Measurements from ENCODE around the gene TMEM207. TPM values are rescaled to one million over a fixed set of nuclear protein-coding genes. Genes with fewer than 3 reads are reported as not detected.

TMEM207 gene
- polyA plus RNA-seq, 3 donors, result not detected

GRCh38 chr3:190401963-190402362 is 47.7 kb downstream of the TMEM207 start:
- WGBS (ENCODE audit: insufficient coverage), result 13% methylated on average over 2 of the region's 4 CpGs
- Histone ChIP-seq H3K9ac (ENCODE audit: insufficient read depth, low read length, poor library complexity, severe bottlenecking) (no peak overlapping the region), H4K20me1 (ENCODE audit: insufficient read depth, low read length) (no peaks in the 10 kb centered on the region), H3K27ac (ENCODE audit: low read depth in 1 of 2, low read length in 2 of 2) (no peak overlapping the region), H2AFZ (ENCODE audit: insufficient read depth, low read depth, low read length, poor library complexity, severe bottlenecking) (no peak overlapping the region), H3K4me1 (ENCODE audit: control insufficient read depth in 1 of 2, insufficient read depth in 2 of 2, low read length in 2 of 2) (no peaks in the 10 kb centered on the region), H3K4me2 (replicated peaks; ENCODE audit: extremely low read depth, low read length, poor library complexity, severe bottlenecking) (no peak overlapping the region), H3K79me2 (ENCODE audit: insufficient read depth, low read length) (no peaks in the 10 kb centered on the region), H3K36me3 (replicated peaks in 1 of 2; ENCODE audit: control insufficient read depth in 1 of 2, insufficient read depth in 2 of 2, low read length in 2 of 2) (no peaks in the 10 kb centered on the region), H3K27me3 (ENCODE audit: control insufficient read depth in 2 of 2, insufficient read depth in 2 of 2, low read length in 2 of 2) (peaks cover 0 to 2% of the 10 kb centered on the region in 2 donors), H3K9me3 (replicated peaks in 1 of 2; ENCODE audit: control insufficient read depth in 1 of 2, insufficient read depth in 1 of 2, low read length in 2 of 2) (no peaks in the 10 kb centered on the region), H3K4me3 (replicated peaks in 1 of 3; ENCODE audit: low read depth in 2 of 3, low read length in 3 of 3) (no peak overlapping the region)
- intact Hi-C loops (cut with micrococcal nuclease), result no loop called here
- peaks cover 0 to 2% (median 0%) of the 10 kb centered on the region in 7 donors for H3K9me3 Mint-ChIP-seq
- no peak for DNase-seq
- no peaks in the 10 kb centered on the region for H3K36me3 Mint-ChIP-seq
- TF ChIP-seq, protein P1, sequence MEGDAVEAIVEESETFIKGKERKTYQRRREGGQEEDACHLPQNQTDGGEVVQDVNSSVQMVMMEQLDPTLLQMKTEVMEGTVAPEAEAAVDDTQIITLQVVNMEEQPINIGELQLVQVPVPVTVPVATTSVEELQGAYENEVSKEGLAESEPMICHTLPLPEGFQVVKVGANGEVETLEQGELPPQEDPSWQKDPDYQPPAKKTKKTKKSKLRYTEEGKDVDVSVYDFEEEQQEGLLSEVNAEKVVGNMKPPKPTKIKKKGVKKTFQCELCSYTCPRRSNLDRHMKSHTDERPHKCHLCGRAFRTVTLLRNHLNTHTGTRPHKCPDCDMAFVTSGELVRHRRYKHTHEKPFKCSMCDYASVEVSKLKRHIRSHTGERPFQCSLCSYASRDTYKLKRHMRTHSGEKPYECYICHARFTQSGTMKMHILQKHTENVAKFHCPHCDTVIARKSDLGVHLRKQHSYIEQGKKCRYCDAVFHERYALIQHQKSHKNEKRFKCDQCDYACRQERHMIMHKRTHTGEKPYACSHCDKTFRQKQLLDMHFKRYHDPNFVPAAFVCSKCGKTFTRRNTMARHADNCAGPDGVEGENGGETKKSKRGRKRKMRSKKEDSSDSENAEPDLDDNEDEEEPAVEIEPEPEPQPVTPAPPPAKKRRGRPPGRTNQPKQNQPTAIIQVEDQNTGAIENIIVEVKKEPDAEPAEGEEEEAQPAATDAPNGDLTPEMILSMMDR (IDR thresholded peaks at IDR 0.05), result no peak
- no peak overlapping the region for H3K4me3 Mint-ChIP-seq
- H3K27me3 Mint-ChIP-seq (ENCODE audit: low read depth in 3 of 3), result peaks cover 0 to 2% (median 0%) of the 10 kb centered on the region in 3 donors
- no peaks in the 10 kb centered on the region for H3K4me1 Mint-ChIP-seq
- no peak overlapping the region for H3K27ac Mint-ChIP-seq

DNA sequence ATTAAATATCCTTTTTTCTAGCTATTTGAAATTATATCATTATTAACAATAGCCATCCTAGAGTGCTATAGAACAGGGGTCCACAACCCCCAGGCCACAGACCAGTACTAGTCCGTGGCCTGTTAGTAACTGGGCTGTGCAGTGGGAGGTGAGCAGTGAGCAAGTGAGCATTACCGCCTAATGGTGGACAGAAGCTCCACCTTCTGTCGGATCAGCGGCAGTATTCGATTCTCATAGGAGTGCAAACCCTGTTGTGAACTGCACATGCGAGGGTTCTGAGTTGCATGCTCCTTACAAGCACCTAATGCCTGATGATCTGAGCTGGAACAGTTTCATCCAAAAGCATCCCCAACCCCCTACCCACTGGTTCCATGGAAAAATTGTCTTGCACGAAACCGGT is 50.0 kb downstream of the TMEM207 start:
- DNase-seq, result no peak
- no peaks in the 10 kb centered on the region for H3K4me1 Mint-ChIP-seq
- Histone ChIP-seq H3K4me1 (ENCODE audit: control insufficient read depth in 1 of 2, insufficient read depth in 2 of 2, low read length in 2 of 2) (no peaks in the 10 kb centered on the region), H3K4me2 (replicated peaks; ENCODE audit: extremely low read depth, low read length, poor library complexity, severe bottlenecking) (no peak overlapping the region), H3K27me3 (ENCODE audit: control insufficient read depth in 2 of 2, insufficient read depth in 2 of 2, low read length in 2 of 2) (peaks cover 0 to 2% of the 10 kb centered on the region in 2 donors), H3K27ac (ENCODE audit: low read depth in 1 of 2, low read length in 2 of 2) (no peak overlapping the region), H4K20me1 (ENCODE audit: insufficient read depth, low read length) (no peaks in the 10 kb centered on the region), H3K9me3 (replicated peaks in 1 of 2; ENCODE audit: control insufficient read depth in 1 of 2, insufficient read depth in 1 of 2, low read length in 2 of 2) (no peaks in the 10 kb centered on the region), H3K9ac (ENCODE audit: insufficient read depth, low read length, poor library complexity, severe bottlenecking) (no peak overlapping the region), H3K4me3 (replicated peaks in 1 of 3; ENCODE audit: low read depth in 2 of 3, low read length in 3 of 3) (no peak overlapping the region), H3K36me3 (replicated peaks in 1 of 2; ENCODE audit: control insufficient read depth in 1 of 2, insufficient read depth in 2 of 2, low read length in 2 of 2) (no peaks in the 10 kb centered on the region), H2AFZ (ENCODE audit: insufficient read depth, low read depth, low read length, poor library complexity, severe bottlenecking) (no peak overlapping the region), H3K79me2 (ENCODE audit: insufficient read depth, low read length) (no peaks in the 10 kb centered on the region)
- H3K27me3 Mint-ChIP-seq (ENCODE audit: low read depth in 3 of 3), result no peaks in the 10 kb centered on the region
- 93% methylated on average over 6 of the region's 8 CpGs for WGBS (ENCODE audit: insufficient coverage)
- peaks cover 0 to 2% (median 0%) of the 10 kb centered on the region in 7 donors for H3K9me3 Mint-ChIP-seq
- no peak overlapping the region for H3K4me3 Mint-ChIP-seq
- TF ChIP-seq, protein P1 (IDR thresholded peaks at IDR 0.05), result no peak
- H3K27ac Mint-ChIP-seq, result no peak overlapping the region
- no peaks in the 10 kb centered on the region for H3K36me3 Mint-ChIP-seq
- intact Hi-C loops (cut with micrococcal nuclease), result no loop called here
